ENCODE measurements around the gene GPR42.

The GPR42 gene

DNA sequence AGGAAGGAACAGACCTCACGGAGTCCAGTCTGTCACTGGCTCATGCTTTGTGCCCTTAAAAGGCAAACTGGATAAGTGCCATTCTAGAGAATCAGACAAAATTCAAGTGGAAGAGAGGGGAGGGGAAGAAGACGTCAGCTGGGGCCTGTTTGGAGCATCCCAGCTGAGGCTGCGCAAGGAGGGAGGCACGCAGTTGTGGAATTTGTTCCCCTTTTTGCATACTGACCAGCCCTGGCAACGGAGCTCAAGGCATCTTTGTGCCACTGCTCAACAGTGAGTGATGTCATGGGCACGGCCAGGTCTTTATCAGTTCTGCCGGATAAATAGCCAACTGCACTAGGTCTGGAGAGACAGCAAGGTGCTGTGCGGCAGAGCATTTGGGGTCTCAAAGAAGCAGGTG lies at the start of gene GPR42:
GPR42 (plus strand) TSS at position 347 of the 400 bp plus-strand sequence. CDS start 292 bp downstream, outside the sequence.
- in situ Hi-C loops (cut with HindIII; ENCODE audit: low sequenced_read_pairs) = no loop called here

GRCh38 chr19:35321291-35321690 lies 49.6 kb upstream of the GPR42 start:
- in situ Hi-C loops (cut with HindIII; ENCODE audit: low sequenced_read_pairs) = no loop called here

DNA sequence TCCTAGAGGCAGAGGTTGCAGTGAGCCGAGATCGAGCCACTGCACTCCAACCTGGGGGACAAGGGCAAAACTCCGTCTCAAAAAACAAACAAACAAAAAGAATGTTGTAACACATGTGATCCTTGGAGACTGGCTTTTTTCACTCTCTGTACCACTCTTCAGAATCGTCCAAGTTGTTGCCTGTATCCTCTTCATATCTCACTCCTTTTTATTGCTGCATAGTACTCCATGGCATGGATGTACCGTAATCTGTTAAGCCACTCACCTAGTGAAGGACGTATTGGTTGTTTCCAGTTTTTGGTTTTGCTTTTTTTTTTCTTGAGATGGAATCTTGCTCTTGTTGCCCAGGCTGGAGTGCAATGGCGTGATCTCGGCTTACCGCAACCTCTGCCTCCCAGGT lies 48.9 kb upstream of the GPR42 start:
- in situ Hi-C loops (cut with HindIII; ENCODE audit: low sequenced_read_pairs) = no loop called here

DNA sequence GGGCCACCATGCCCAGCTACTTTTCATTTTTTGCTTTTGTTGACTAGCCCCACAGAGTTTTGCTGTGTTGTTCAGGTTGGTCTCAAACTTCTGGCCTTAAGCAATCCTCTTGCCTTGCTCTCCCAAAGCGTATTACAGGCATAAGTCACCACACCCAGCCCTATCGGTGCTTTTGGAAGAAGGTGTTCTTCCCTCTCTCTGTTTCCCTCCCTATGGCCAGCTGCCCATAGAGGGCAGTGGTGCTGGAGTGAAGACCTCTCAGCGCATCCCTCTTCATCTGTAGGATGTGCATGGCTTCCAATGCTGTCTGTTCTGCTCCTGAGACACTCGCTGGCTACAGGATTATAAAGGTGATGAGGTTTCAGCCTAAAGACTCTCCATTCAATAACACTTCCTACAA lies 43.2 kb upstream of the GPR42 start:
- in situ Hi-C loops (cut with HindIII; ENCODE audit: low sequenced_read_pairs) = no loop called here

GRCh38 chr19:35328851-35329285 lies 42.0 kb upstream of the GPR42 start, which contains the start of gene CD22:
Gene CD22, plus strand, starts transcription at chr19:35329187. Its CDS starts 2,854 bp downstream, at chr19:35332041.
- in situ Hi-C loops (cut with HindIII; ENCODE audit: low sequenced_read_pairs) = no loop called here

- in situ Hi-C loops (cut with HindIII; ENCODE audit: low sequenced_read_pairs) = no loop called here
Observed at GRCh38 chr19:35329323-35329722, 41.5 kb upstream of the GPR42 start.

DNA sequence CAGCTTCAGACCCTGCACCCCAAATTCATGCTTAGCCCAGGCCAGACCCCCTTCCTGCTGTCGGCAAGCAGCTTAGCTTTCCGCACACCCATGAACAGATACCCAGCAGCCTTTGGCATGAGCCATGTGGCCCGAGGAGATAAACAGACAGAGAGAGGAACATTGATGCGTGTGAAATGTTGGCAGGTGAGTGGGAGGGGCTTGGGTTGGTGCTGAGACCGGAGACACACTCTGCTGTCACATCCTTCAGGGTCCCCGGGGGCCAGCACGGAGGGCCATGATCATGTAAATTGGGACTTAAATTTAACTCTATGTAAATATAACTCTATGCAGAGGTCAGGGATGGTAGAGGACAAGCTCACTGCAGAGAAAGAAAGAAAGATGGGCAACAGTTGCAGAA lies 40.4 kb upstream of the GPR42 start:
- in situ Hi-C loops (cut with HindIII; ENCODE audit: low sequenced_read_pairs) = no loop called here

GRCh38 chr19:35331551-35332214 lies 39.2 kb upstream of the GPR42 start:
- in situ Hi-C loops (cut with HindIII; ENCODE audit: low sequenced_read_pairs) = no loop called here

- in situ Hi-C loops (cut with HindIII; ENCODE audit: low sequenced_read_pairs) = no loop called here
Observed at GRCh38 chr19:35332817-35333216, 38.1 kb upstream of the GPR42 start.

GRCh38 chr19:35334144-35334753 lies 36.6 kb upstream of the GPR42 start:
- in situ Hi-C loops (cut with HindIII; ENCODE audit: low sequenced_read_pairs) = no loop called here

DNA sequence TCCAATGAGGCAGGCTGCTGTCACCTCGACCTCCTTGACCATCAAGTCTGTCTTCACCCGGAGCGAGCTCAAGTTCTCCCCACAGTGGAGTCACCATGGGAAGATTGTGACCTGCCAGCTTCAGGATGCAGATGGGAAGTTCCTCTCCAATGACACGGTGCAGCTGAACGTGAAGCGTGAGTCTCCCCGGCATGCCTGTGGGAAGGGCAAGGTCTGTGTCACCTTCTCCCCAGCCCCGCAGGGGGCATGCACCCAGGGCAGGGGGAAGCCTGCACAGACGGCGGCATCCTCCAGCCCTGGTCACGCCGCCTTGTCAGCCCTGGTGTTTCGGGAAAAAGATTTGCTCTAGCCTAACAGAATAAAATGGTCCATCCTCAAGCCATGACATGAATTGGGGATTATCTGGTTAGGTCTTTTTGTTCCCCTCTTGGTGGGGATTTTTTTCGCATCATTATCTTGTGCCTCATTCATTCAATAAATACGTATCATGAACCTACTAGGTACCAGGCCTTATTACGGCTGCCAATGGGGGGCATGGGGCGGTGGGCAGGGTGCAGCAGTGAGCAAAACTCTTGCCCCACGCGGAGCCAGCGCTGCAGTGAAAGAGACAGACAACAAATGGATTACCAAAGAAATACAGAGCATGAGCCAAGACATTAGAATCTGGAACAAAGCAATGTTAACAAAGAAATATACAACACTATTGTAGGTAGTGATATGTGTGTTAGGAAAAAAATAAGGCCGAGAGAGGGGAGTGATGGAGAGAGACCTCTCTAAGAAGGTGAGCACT lies 34.5 kb upstream of the GPR42 start:
- in situ Hi-C loops (cut with HindIII; ENCODE audit: low sequenced_read_pairs) = no loop called here

DNA sequence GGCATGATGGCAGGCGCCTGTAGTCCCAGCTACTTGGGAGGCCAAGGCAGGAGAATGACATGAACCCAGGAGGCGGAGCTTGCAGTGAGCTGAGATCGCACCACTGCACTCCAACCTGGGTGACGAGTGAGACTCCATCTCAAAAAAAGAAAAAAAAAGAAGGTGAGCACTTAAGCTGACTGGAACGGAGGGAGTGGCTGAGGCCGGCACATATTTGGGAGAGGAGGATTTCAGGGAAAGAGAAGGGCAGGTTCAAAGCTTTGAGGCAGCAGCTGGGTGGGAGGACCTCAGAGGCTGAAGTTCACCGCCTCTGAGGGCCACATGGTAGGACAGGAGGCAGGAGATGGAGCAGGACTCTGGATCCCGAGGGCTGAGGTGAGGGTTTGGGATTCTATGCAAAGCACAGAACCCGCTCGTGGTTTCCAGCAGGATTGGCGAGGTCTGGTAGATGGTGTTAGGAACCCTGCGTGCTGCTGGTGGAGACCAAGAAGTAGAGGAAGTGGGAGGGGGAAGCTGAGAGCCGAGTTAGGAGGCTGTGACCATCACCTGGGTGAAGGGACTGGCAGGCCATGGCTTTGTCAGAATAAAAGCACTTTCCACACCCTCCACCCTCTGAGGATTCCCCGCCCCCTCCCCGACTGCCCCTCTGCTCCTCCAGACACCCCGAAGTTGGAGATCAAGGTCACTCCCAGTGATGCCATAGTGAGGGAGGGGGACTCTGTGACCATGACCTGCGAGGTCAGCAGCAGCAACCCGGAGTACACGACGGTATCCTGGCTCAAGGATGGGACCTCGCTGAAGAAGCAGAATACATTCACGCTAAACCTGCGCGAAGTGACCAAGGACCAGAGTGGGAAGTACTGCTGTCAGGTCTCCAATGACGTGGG lies 33.5 kb upstream of the GPR42 start:
- in situ Hi-C loops (cut with HindIII; ENCODE audit: low sequenced_read_pairs) = no loop called here

- in situ Hi-C loops (cut with HindIII; ENCODE audit: low sequenced_read_pairs) = no loop called here
Observed at GRCh38 chr19:35337984-35338296, 32.9 kb upstream of the GPR42 start.

GRCh38 chr19:35340431-35340830 lies 30.4 kb upstream of the GPR42 start:
- in situ Hi-C loops (cut with HindIII; ENCODE audit: low sequenced_read_pairs) = no loop called here

DNA sequence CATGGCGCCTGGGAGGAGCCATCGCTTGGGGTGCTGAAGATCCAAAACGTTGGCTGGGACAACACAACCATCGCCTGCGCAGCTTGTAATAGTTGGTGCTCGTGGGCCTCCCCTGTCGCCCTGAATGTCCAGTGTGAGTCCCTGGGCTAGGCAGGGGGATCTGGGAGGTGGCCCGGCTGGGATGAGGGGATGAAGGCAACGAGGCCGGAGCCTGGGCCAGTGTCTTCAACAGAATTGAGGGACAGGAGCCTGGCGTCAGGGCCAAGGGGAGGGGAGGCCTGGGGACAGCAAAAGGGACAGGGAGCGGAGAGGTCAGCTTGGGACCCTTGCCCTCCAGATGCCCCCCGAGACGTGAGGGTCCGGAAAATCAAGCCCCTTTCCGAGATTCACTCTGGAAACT lies 29.9 kb upstream of the GPR42 start:
- in situ Hi-C loops (cut with HindIII; ENCODE audit: low sequenced_read_pairs) = no loop called here

DNA sequence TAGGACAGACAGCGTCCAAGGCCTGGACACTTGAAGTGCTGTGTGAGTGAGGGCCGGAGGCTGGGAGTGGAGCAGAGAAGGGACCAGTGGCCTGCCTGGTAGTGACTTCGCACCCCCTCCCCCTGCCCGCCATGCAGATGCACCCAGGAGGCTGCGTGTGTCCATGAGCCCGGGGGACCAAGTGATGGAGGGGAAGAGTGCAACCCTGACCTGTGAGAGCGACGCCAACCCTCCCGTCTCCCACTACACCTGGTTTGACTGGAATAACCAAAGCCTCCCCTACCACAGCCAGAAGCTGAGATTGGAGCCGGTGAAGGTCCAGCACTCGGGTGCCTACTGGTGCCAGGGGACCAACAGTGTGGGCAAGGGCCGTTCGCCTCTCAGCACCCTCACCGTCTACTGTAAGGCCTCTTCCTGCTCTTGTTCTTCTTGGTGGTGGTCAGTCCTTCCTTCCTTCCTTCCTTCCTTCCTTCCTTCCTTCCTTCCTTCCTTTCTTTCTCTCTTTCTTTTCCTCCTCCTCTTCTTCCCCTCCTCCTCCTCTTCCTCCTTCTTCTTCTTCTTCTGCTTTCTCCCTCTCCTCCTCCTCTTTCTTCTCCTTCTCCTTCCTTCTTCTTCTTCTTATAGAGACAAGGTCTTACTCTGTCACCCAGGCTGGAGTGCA lies 29.2 kb upstream of the GPR42 start:
- in situ Hi-C loops (cut with HindIII; ENCODE audit: low sequenced_read_pairs) = no loop called here

DNA sequence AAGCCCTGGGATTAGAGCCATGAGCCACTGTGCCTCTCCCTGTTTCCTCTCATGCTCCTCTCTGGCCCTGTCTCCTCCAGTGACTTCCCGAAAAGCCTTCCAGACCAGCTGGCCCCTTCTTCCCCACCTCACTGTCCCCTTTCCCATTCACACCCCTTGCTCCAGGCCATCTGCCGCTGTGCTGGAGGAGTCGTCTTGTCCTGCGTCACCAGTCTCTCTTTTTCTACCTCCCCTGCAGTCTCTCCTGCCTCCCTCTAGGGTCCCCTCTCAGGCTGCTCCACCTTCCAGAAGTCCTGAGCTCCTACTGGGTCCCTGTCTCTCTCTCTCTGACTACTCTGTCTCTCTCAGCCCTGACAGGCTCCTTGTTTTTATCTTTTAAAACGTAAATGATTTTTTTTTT lies 28.4 kb upstream of the GPR42 start:
- in situ Hi-C loops (cut with HindIII; ENCODE audit: low sequenced_read_pairs) = no loop called here

GRCh38 chr19:35344511-35345031 lies 26.3 kb upstream of the GPR42 start:
- in situ Hi-C loops (cut with HindIII; ENCODE audit: low sequenced_read_pairs) = no loop called here

GRCh38 chr19:35345671-35346111 lies 25.2 kb upstream of the GPR42 start:
- in situ Hi-C loops (cut with HindIII; ENCODE audit: low sequenced_read_pairs) = no loop called here

All from endothelial cell of hepatic sinusoid (primary cell).